H1 (cell line): ENCODE results near the gene TMX2. TPM values are rescaled to one million over a fixed set of nuclear protein-coding genes. Genes with fewer than 3 reads are reported as not detected.

Experiments
- BCL11A ChIP-seq, 2 experiments: IDR thresholded peaks; one replicate each; pipeline ENCODE4 v1.6.1; 2011; ENCODE audit warnings: low read depth in 2 of 2, low read length in 2 of 2, mild to moderate bottlenecking in 2 of 2
- CHD1 ChIP-seq: IDR thresholded peaks from 2 replicates; pipeline ENCODE4 v1.6.1; 2012; ENCODE audit warnings: low read depth, low read length, improper control_type of control experiment
- GTF2F1 ChIP-seq: IDR thresholded peaks from 2 replicates; pipeline ENCODE4 v1.6.1; 2012; ENCODE audit warnings: low read depth, low read length, improper control_type of control experiment, borderline replicate concordance
- HDAC2 ChIP-seq, 2 experiments: fragments of 300-600 bp in 1 of 2; sonication (generic) in 1 of 2; IDR thresholded peaks; 2 replicates each; pipeline ENCODE4 v1.6.1; 2011 to 2012; ENCODE audit warnings: low read depth in 2 of 2, low read length in 2 of 2, mild to moderate bottlenecking in 2 of 2, moderate library complexity in 2 of 2, borderline replicate concordance in 1 of 2, inconsistent platforms in 1 of 2
- KDM1A ChIP-seq: fragments of 200-600, 300-600 bp; sonication (generic); IDR thresholded peaks from 2 replicates; pipeline ENCODE4 v1.7.1; 2016; ENCODE audit warnings: mild to moderate bottlenecking, low read length, borderline replicate concordance
- PHF8 ChIP-seq: fragments of 200-600 bp; sonication (generic); conservative IDR thresholded peaks from 2 replicates; pipeline ENCODE4 v1.7.1; 2012; ENCODE audit warnings: low read depth, mild to moderate bottlenecking, inconsistent platforms, low read length, moderate library complexity
- SAP30 ChIP-seq: fragments of 300-600 bp; sonication (generic); IDR thresholded peaks from 2 replicates; pipeline ENCODE4 v1.7.1; 2012; ENCODE audit warnings: low read length, moderate library complexity, mild to moderate bottlenecking, inconsistent platforms; ENCODE audit not compliant: insufficient read depth, insufficient replicate concordance
- SIRT6 ChIP-seq: IDR thresholded peaks from one replicate; pipeline ENCODE4 v1.7.1; 2012; ENCODE audit warnings: low read length, inconsistent platforms
- TAF7 ChIP-seq: optimal IDR thresholded peaks from 2 replicates; pipeline ENCODE3; 2011; ENCODE audit warnings: low read depth, mild to moderate bottlenecking, inconsistent platforms, low read length, moderate library complexity, borderline replicate concordance
- polyA plus RNA-seq, 7 experiments: library from polyadenylated mRNA; depleted of rRNA in 3 of 7; stranded (reverse) in 5 of 7; unstranded in 2 of 7; fragments of >200 nt in 5 of 7; fragments of 200-250 nt in 2 of 7; gene quantifications; 1 replicate in 5 of 7; 2 replicates in 1 of 7; 4 replicates in 1 of 7; pipeline versions ENCODE4 v1.2.1 to v1.2.3, GENCODE V29; 2011 to 2013; ENCODE audit warnings: missing spikeins in 2 of 7, mixed read lengths in 2 of 7
- total RNA-seq: library from RNA; stranded (reverse); fragmentation: NEBNext Ultra II Directional; extraction: Animal tissue kit (Norgen Biotek cat#: 25700); gene quantifications from 2 replicates; pipeline ENCODE4 v1.2.1, GENCODE V29; 2021
- TF ChIP-seq, protein P1 (sequence below): IDR thresholded peaks from 2 replicates; pipeline ENCODE4 v1.6.1; 2012; ENCODE audit warnings: low read length, inconsistent platforms

Gene TMX2
- total and polyA plus RNA-seq, 2 of the 8 experiments (the other 6 are each of a cell fraction or from before 2014, with no cell fraction given): 70.4 to 100.0 TPM

- TF ChIP-seq HDAC2 (IDR thresholded peaks at IDR 0.05; ENCODE audit: borderline replicate concordance in 1 of 2, low read depth in 2 of 2, low read length in 2 of 2) (peak in 1 of 2 experiments; percentile 73; a peak in 1 of 4 replicates), GTF2F1 (no peak), CHD1 (no peak), TAF7 (no peak), SIRT6 (no peak), BCL11A (IDR thresholded peaks at IDR 0.05; ENCODE audit: low read depth in 2 of 2, low read length in 2 of 2) (no peak), KDM1A (no peak), SAP30 (peak; percentile 97), PHF8 (peak; percentile 83)
- TF ChIP-seq, protein P1, sequence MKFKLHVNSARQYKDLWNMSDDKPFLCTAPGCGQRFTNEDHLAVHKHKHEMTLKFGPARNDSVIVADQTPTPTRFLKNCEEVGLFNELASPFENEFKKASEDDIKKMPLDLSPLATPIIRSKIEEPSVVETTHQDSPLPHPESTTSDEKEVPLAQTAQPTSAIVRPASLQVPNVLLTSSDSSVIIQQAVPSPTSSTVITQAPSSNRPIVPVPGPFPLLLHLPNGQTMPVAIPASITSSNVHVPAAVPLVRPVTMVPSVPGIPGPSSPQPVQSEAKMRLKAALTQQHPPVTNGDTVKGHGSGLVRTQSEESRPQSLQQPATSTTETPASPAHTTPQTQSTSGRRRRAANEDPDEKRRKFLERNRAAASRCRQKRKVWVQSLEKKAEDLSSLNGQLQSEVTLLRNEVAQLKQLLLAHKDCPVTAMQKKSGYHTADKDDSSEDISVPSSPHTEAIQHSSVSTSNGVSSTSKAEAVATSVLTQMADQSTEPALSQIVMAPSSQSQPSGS: no peak
Observed at GRCh38 chr11:57711414-57712255, 758 bp upstream of the TMX2 start, which contains the start of gene MED19 (continued).
